Neural cell (in vitro differentiated cells): Measurements from ENCODE around the gene MAP1LC3B2. TPM values are rescaled to one million over a fixed set of nuclear protein-coding genes. Genes with fewer than 3 reads are reported as not detected.

Source experiments
- H2AFZ ChIP-seq: fragments of 200-600, 300-800 bp; sonication (generic), shearing (Covaris generic); 2 replicates; pipeline ENCODE4 v1.6.0; 2014; ENCODE audit warnings: low read depth, mild to moderate bottlenecking, antibody characterized with exemption, low read length, moderate library complexity
- H3F3A ChIP-seq: fragments of 200-600 bp; shearing (Covaris generic); 2 replicates; pipeline ENCODE4 v1.6.1; 2016; ENCODE audit warnings: mild to moderate bottlenecking, moderate library complexity, mixed read lengths, antibody characterized with exemption, low read length; ENCODE audit not compliant: insufficient read depth, poor library complexity, severe bottlenecking
- H3K27ac ChIP-seq: fragments of 200-600, 300-800 bp; sonication (generic), shearing (Covaris generic); 2 replicates; pipeline ENCODE4 v1.5.1; 2014; ENCODE audit warnings: mild to moderate bottlenecking, low read length, moderate library complexity
- H3K27me3 ChIP-seq: fragments of 300-800, 200-600 bp; sonication (generic), shearing (Covaris generic); 2 replicates; pipeline ENCODE4 v1.6.0; 2014; ENCODE audit warnings: mild to moderate bottlenecking, low read depth, low read length, moderate library complexity; ENCODE audit not compliant: insufficient read depth
- H3K36me3 ChIP-seq: fragments of 300-800, 200-600 bp; sonication (generic), shearing (Covaris generic); 2 replicates; pipeline ENCODE4 v1.5.1; 2014; ENCODE audit warnings: mild to moderate bottlenecking, antibody characterized with exemption, low read length, moderate library complexity; ENCODE audit not compliant: insufficient read depth
- H3K4me2 ChIP-seq: fragments of 300-800, 200-600 bp; sonication (generic), shearing (Covaris generic); 2 replicates; pipeline ENCODE4 v1.6.0; 2014; ENCODE audit warnings: mild to moderate bottlenecking, low read length
- H3K4me3 ChIP-seq: fragments of 300-800, 200-600 bp; sonication (generic), shearing (Covaris generic); 2 replicates; pipeline ENCODE4 v1.5.1; 2014; ENCODE audit warnings: mild to moderate bottlenecking, low read length, moderate library complexity
- H3K79me2 ChIP-seq: fragments of 200-600 bp; shearing (Covaris generic); replicated peaks from 2 replicates; pipeline ENCODE4 v1.6.0; 2014; ENCODE audit warnings: mild to moderate bottlenecking, low read length, moderate library complexity; ENCODE audit not compliant: insufficient read depth
- H3K9ac ChIP-seq: fragments of 300-800, 200-600 bp; sonication (generic), shearing (Covaris generic); 2 replicates; pipeline ENCODE4 v1.6.1; 2016; ENCODE audit warnings: mild to moderate bottlenecking, low read length, mixed read lengths
- H3K9me2 ChIP-seq: fragments of 200-600 bp; shearing (Covaris generic); 2 replicates; pipeline ENCODE4 v1.6.1; 2016; ENCODE audit warnings: mild to moderate bottlenecking, low read length, mixed read lengths; ENCODE audit not compliant: insufficient read depth
- H3K9me3 ChIP-seq: fragments of 200-600, 300-800 bp; sonication (generic), shearing (Covaris generic); 2 replicates; pipeline ENCODE4 v1.6.1; 2016; ENCODE audit warnings: mild to moderate bottlenecking, mixed run types, low read length, moderate library complexity, mixed read lengths
- H4K20me1 ChIP-seq: fragments of 200-600 bp; shearing (Covaris generic); 2 replicates; pipeline ENCODE4 v1.6.1; 2016; ENCODE audit warnings: mild to moderate bottlenecking, mixed run types; ENCODE audit not compliant: insufficient read depth
- CTCF ChIP-seq: fragments of 450-650 bp; IDR thresholded peaks from 2 replicates; pipeline ENCODE4 v1.5.1; 2014; ENCODE audit warnings: antibody characterized with exemption, mild to moderate bottlenecking, moderate library complexity; ENCODE audit not compliant: poor library complexity, severe bottlenecking
- EP300 ChIP-seq: fragments of 450-650 bp; conservative IDR thresholded peaks from 2 replicates; pipeline ENCODE4 v1.6.1; 2014; ENCODE audit warnings: antibody characterized with exemption, mild to moderate bottlenecking, moderate library complexity; ENCODE audit not compliant: poor library complexity, severe bottlenecking
- EZH2 ChIP-seq: fragments of 200-600, 300-800 bp; shearing (Covaris generic), sonication (generic); IDR thresholded peaks from 2 replicates; pipeline ENCODE4 v1.6.1; 2014; ENCODE audit warnings: antibody characterized with exemption, low read length, borderline replicate concordance, mild to moderate bottlenecking; ENCODE audit not compliant: insufficient read depth, poor library complexity, severe bottlenecking
- MXI1 ChIP-seq: fragments of 450-650 bp; conservative IDR thresholded peaks from 2 replicates; pipeline ENCODE4 v1.6.1; 2014; ENCODE audit warnings: antibody characterized with exemption, mild to moderate bottlenecking; ENCODE audit not compliant: poor library complexity, severe bottlenecking
- POLR2AphosphoS5 ChIP-seq: IDR thresholded peaks from 2 replicates; pipeline ENCODE4 v1.6.1; 2012
- RAD21 ChIP-seq: fragments of 450-650 bp; conservative IDR thresholded peaks from 2 replicates; pipeline ENCODE4 v1.6.1; 2014; ENCODE audit warnings: antibody characterized with exemption, mild to moderate bottlenecking, moderate library complexity
- REST ChIP-seq: IDR thresholded peaks from 2 replicates; pipeline ENCODE4 v1.6.1; 2012; ENCODE audit warnings: borderline replicate concordance
- SMC3 ChIP-seq: fragments of 450-650 bp; conservative IDR thresholded peaks from 2 replicates; pipeline ENCODE4 v1.6.1; 2014; ENCODE audit warnings: antibody characterized with exemption, mild to moderate bottlenecking, moderate library complexity; ENCODE audit not compliant: poor library complexity
- TAF1 ChIP-seq: IDR thresholded peaks from 2 replicates; pipeline ENCODE4 v1.6.1; 2012; ENCODE audit warnings: low read depth
- polyA plus RNA-seq: library from polyadenylated mRNA; depleted of rRNA; stranded (reverse); fragments of >200 nt; gene quantifications from 2 replicates; pipeline ENCODE4 v1.2.3, GENCODE V29; 2014

MAP1LC3B2 gene
- polyA plus RNA-seq, 1 donor from 2014 or later = 3.9 TPM

- TF ChIP-seq TAF1 (no peak), MXI1 (no peak), POLR2AphosphoS5 (no peak), EZH2 (no peak), RAD21 (no peak), REST (no peak), SMC3 (no peak), EP300 (no peak), CTCF (no peak)
- H3K4me2 ChIP-seq = no peak overlapping the region
Observed at GRCh38 chr12:116528498-116528897, 30.7 kb upstream of the MAP1LC3B2 start.

GRCh38 chr12:116529048-116529447 is 30.1 kb upstream of the MAP1LC3B2 start:
- Histone ChIP-seq H3K4me3 (no peak overlapping the region), H3K79me2 (no peaks in the 10 kb centered on the region), H2AFZ (no peak overlapping the region), H3K27ac (no peak overlapping the region), H3K9me2 (no peaks in the 10 kb centered on the region), H3F3A (no peaks in the 10 kb centered on the region), H3K9me3 (no peaks in the 10 kb centered on the region), H3K27me3 (no peaks in the 10 kb centered on the region), H3K36me3 (no peaks in the 10 kb centered on the region), H3K9ac (no peak overlapping the region), H3K4me2 (no peak overlapping the region), H4K20me1 (no peaks in the 10 kb centered on the region)
- TF ChIP-seq TAF1 (no peak), REST (no peak), EP300 (no peak), RAD21 (no peak)

More at GRCh38 chr12:116528498-116528897, 30.7 kb upstream of the MAP1LC3B2 start:
- Histone ChIP-seq H3K27ac (no peak overlapping the region), H4K20me1 (no peaks in the 10 kb centered on the region), H3K9me2 (no peaks in the 10 kb centered on the region), H3K9me3 (no peaks in the 10 kb centered on the region), H2AFZ (no peak overlapping the region), H3K4me3 (no peak overlapping the region), H3F3A (no peaks in the 10 kb centered on the region), H3K9ac (no peak overlapping the region), H3K79me2 (no peaks in the 10 kb centered on the region), H3K27me3 (no peaks in the 10 kb centered on the region), H3K36me3 (no peaks in the 10 kb centered on the region)
